K562 (cell line): ENCODE measurements around the gene LUC7L3. TPM values are rescaled to one million over a fixed set of nuclear protein-coding genes. Genes with fewer than 3 reads are reported as not detected.

Experiments used
- ATAC-seq: fragments of 200-7000 bp; cut with Tn5 transposase; 3 replicates; pipeline ENCODE4 v1.9.1; 2020; ENCODE audit warnings: moderate library complexity
- BruUV-seq: library from RNA; stranded (reverse); fragments of 400-500 nt; replicated peaks from 2 replicates; lab custom pipeline; 2021; lab: Mats Ljungman, UMichigan
- CTCF ChIA-PET: fragments of 300-600 bp; formaldehyde crosslinking; extraction: SDS; loops from one replicate; lab custom pipeline; 2021; ENCODE audit warnings: low intra/inter-chr PET ratio; lab: Yijun Ruan, JAX
- POLR2A ChIA-PET: fragments of 300-600, 350-650 bp; sonication (Branson Sonifier 250); formaldehyde crosslinking; extraction: SDS; loops from one replicate; lab custom pipeline; 2021; ENCODE audit warnings: antibody characterized with exemption, inconsistent platforms; lab: Yijun Ruan, JAX
- DNase-seq, 4 experiments: peaks; one replicate each; pipeline versions ENCODE4 v3.0.0 to v3.0.0-alpha.2; 2011 to 2018; ENCODE audit warnings: low spot score in 3 of 4, mixed read lengths in 3 of 4; ENCODE audit errors: extremely low read depth in 1 of 4
- FAIRE-seq: peaks from 2 replicates; lab custom pipeline; 2011; peaks lifted over from hg19 to GRCh38; lab: Jason Lieb, UNC
- H2AFZ ChIP-seq: 2 replicates; pipeline ENCODE4 v1.6.0; 2011; ENCODE audit warnings: low read depth, low read length, control low read depth, inconsistent platforms
- H3K27ac ChIP-seq: fragments of 200-600 bp; 3 replicates; pipeline ENCODE4 v1.8.0; 2011; ENCODE audit warnings: low read depth, mild to moderate bottlenecking, control low read depth, inconsistent platforms, low read length, moderate library complexity, mixed read lengths; ENCODE audit errors: extremely low read depth
- H3K27me3 ChIP-seq, 2 experiments: fragments of 300-600 bp in 1 of 2; 2 replicates in 1 of 2; 3 replicates in 1 of 2; pipeline versions ENCODE4 v1.6.0 to v1.8.0; 2011; ENCODE audit warnings: inconsistent platforms in 2 of 2, low read length in 2 of 2, mild to moderate bottlenecking in 1 of 2, mixed read lengths in 1 of 2, moderate library complexity in 1 of 2; ENCODE audit not compliant: control insufficient read depth in 2 of 2, insufficient read depth in 2 of 2
- H3K36me3 ChIP-seq: fragments of 300-600 bp; 3 replicates; pipeline ENCODE4 v1.8.0; 2011; ENCODE audit warnings: mild to moderate bottlenecking, low read length, inconsistent platforms; ENCODE audit not compliant: control insufficient read depth, insufficient read depth
- H3K4me1 ChIP-seq, 2 experiments: fragments of 200-600 bp in 1 of 2; replicated peaks in 1 of 2; 2 replicates in 1 of 2; 3 replicates in 1 of 2; pipeline versions ENCODE4 v1.5.1 to v1.8.0; 2011; ENCODE audit warnings: inconsistent platforms in 2 of 2, low read length in 2 of 2, mild to moderate bottlenecking in 1 of 2, mixed read lengths in 1 of 2, moderate library complexity in 1 of 2; ENCODE audit not compliant: control insufficient read depth in 2 of 2, insufficient read depth in 2 of 2
- H3K4me2 ChIP-seq: 2 replicates; pipeline ENCODE4 v1.6.1; 2011; ENCODE audit warnings: low read length, control low read depth, inconsistent platforms, mixed read lengths; ENCODE audit not compliant: insufficient read depth
- H3K4me3 ChIP-seq: fragments of 200-600 bp; sonication (generic), shearing (Covaris generic); 2 replicates; pipeline ENCODE4 v1.5.1; 2016; ENCODE audit warnings: control low read depth, inconsistent platforms
- H3K79me2 ChIP-seq: fragments of 200-600 bp; 3 replicates; pipeline ENCODE4 v1.8.0; 2011; ENCODE audit warnings: low read length, inconsistent platforms; ENCODE audit not compliant: control insufficient read depth, insufficient read depth
- H3K9ac ChIP-seq, 2 experiments: 2 replicates each; pipeline versions ENCODE4 v1.6.0 to v1.6.1; 2011; ENCODE audit warnings: low read depth in 2 of 2, low read length in 2 of 2, control low read depth in 1 of 2, inconsistent platforms in 1 of 2, mild to moderate bottlenecking in 1 of 2, mixed read lengths in 1 of 2; ENCODE audit not compliant: insufficient read depth in 1 of 2
- H3K9me1 ChIP-seq: one replicate; pipeline ENCODE4 v1.6.0; 2011; ENCODE audit warnings: inconsistent platforms, mild to moderate bottlenecking, low read length, moderate library complexity; ENCODE audit not compliant: control insufficient read depth, insufficient read depth
- H3K9me3 ChIP-seq: replicated peaks from 2 replicates; pipeline ENCODE4 v1.5.1; 2011; ENCODE audit warnings: low read depth, low read length, inconsistent platforms; ENCODE audit not compliant: control insufficient read depth, insufficient read depth
- H4K20me1 ChIP-seq: replicated peaks from 2 replicates; pipeline ENCODE4 v1.6.1; 2011; ENCODE audit warnings: low read length, inconsistent platforms, mixed read lengths; ENCODE audit not compliant: control insufficient read depth, insufficient read depth
- FOXM1 ChIP-seq, 2 experiments: fragments of 450-650 bp in 1 of 2; sonication (generic) in 1 of 2; formaldehyde crosslinking in 1 of 2; IDR thresholded peaks; 2 replicates each; pipeline versions ENCODE4 v1.6.1 to v1.9.0; 2017 to 2022; ENCODE audit warnings: low read depth in 2 of 2, mild to moderate bottlenecking in 2 of 2, missing genetic modification reagents in 1 of 2, moderate library complexity in 1 of 2
- MIER1 ChIP-seq: fragments of 450-650 bp; IDR thresholded peaks from 2 replicates; pipeline ENCODE4 v1.6.1; 2016; ENCODE audit warnings: antibody characterized with exemption, mild to moderate bottlenecking, low read depth
- POU5F1 ChIP-seq: fragments of 150-350 bp; IDR thresholded peaks from 2 replicates; pipeline ENCODE4 v1.6.1; 2014; ENCODE audit warnings: borderline replicate concordance, low read length, low read depth, mild to moderate bottlenecking; ENCODE audit not compliant: partially characterized antibody
- RBM39 ChIP-seq: fragments of 200-400 bp; formaldehyde crosslinking; optimal IDR thresholded peaks from 2 replicates; pipeline ENCODE3; 2018; ENCODE audit warnings: low read depth, low read length
- SMAD3 ChIP-seq: fragments of 450-650 bp; formaldehyde crosslinking; conservative IDR thresholded peaks from 2 replicates; pipeline ENCODE4 v1.4.0; 2020; ENCODE audit warnings: mild to moderate bottlenecking
- TEAD4 ChIP-seq, 2 experiments: sonication (generic) in 1 of 2; formaldehyde crosslinking in 1 of 2; IDR thresholded peaks; 2 replicates each; pipeline versions ENCODE4 v1.6.1 to v1.8.0; 2012 to 2022; ENCODE audit warnings: borderline replicate concordance in 1 of 2, inconsistent platforms in 1 of 2, low read length in 1 of 2, mild to moderate bottlenecking in 1 of 2, missing genetic modification reagents in 1 of 2
- ZNF212 ChIP-seq: fragments of 450-650 bp; formaldehyde crosslinking; IDR thresholded peaks from 2 replicates; pipeline ENCODE4 v1.4.0; 2020; ENCODE audit warnings: mild to moderate bottlenecking
- ZNF445 ChIP-seq: fragments of 250-450 bp; sonication (Bioruptor Pico); IDR thresholded peaks from 2 replicates; pipeline ENCODE4 v1.4.0; 2020; ENCODE audit warnings: low read depth, mild to moderate bottlenecking, moderate library complexity
- WGBS: fragments of 100-300 bp; shearing (Covaris generic); methylation state at CpG from one replicate; pipeline ENCODE4 v1.1.6; 2016; ENCODE audit warnings: low coverage, mixed read lengths; ENCODE audit not compliant: insufficient coverage; ENCODE audit errors: missing lambda C conversion rate; 5-methylcytosine and 5-hydroxymethylcytosine counted together
- in situ Hi-C: fragments of 300-500 bp; cut with MboI; formaldehyde crosslinking; loops from 4 replicates; pipeline ENCODE4 v1.15.0; 2018; ENCODE audit warnings: inconsistent platforms, mixed read lengths
- intact Hi-C: fragments of 100-400 bp; cut with micrococcal nuclease; formaldehyde crosslinking; loops from 2 replicates; pipeline ENCODE4 v1.14.2; 2022
- polyA plus RNA-seq, 8 experiments: library from polyadenylated mRNA; depleted of rRNA in 4 of 8; stranded (reverse) in 5 of 8; unstranded in 3 of 8; fragments of >200 nt; fragmentation: Nextera tagmentation in 2 of 8; fragmentation: Illumina TruSeq in 1 of 8; extraction: Ambion mirVana in 2 of 8; extraction: Trizol in 1 of 8; gene quantifications; 2 replicates each; pipeline versions ENCODE4 v1.2.1 to v1.2.3, GENCODE V29; 2011 to 2014; ENCODE audit warnings: inconsistent platforms in 1 of 8, missing spikeins in 1 of 8
- total RNA-seq, 7 experiments: library from RNA; depleted of rRNA in 6 of 7; stranded (reverse); fragments of >200 nt in 6 of 7; fragmentation: Illumina TruSeq in 2 of 7; extraction: Trizol in 2 of 7; gene quantifications; 2 replicates each; pipeline versions ENCODE4 v1.2.1 to v1.2.3, GENCODE V29; 2011 to 2021; ENCODE audit warnings: low replicate concordance in 1 of 7

The LUC7L3 gene
- total and polyA plus RNA-seq, 9 of the 15 experiments (the other 6 are each of a cell fraction or from before 2014, with no cell fraction given), result 80.8 to 284 (median 127) TPM

- TF ChIP-seq FOXM1 (IDR thresholded peaks at IDR 0.05; ENCODE audit: low read depth), result no peak
- no peak for TF ChIP-seq FOXM1 (CRISPR knock-in tag; IDR thresholded peaks at IDR 0.05; ENCODE audit: low read depth)
- TF ChIP-seq SMAD3 (CRISPR knock-in tag), result no peak
Measured at GRCh38 chr17:50774225-50774803, 54.9 kb downstream of the LUC7L3 start (continued).

DNA sequence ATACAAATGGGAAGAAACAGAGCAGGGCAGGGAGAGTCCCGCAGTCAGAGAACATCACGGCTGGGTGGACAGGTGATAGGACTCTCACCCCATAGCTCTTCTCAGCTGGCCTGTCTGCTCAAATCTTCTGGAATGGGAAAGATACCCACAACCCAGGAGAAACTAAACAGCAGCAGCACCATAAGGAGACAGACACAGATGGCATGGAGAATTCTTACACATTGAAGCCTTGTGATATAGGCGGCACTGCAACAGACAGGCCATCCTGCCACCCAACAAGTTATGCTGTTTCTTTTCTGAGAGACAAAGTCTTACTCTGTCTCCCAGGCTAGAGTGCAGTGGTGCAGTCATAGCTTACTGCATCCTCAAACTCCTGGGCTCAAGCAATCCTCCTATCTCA, 56.5 kb downstream of the LUC7L3 start:
- no peak for FAIRE-seq

More for the DNA sequence above, 56.5 kb downstream of the LUC7L3 start:
- Histone ChIP-seq H3K27ac (no peak overlapping the region), H3K4me1 (no peaks in the 10 kb centered on the region; a peak in 1 of 5 replicates), H2AFZ (no peak overlapping the region), H3K36me3 (no peaks in the 10 kb centered on the region), H4K20me1 (no peaks in the 10 kb centered on the region), H3K9me3 (no peaks in the 10 kb centered on the region), H3K27me3 (no peaks in the 10 kb centered on the region), H3K79me2 (no peaks in the 10 kb centered on the region), H3K9ac (no peak overlapping the region), H3K9me1 (no peaks in the 10 kb centered on the region), H3K4me3 (no peak overlapping the region), H3K4me2 (no peak overlapping the region)
- 42% methylated on average over 3 of the region's 3 CpGs for WGBS
- intact Hi-C loops, result no loop called here
- no peak for TF ChIP-seq MIER1
- TF ChIP-seq TEAD4 (IDR thresholded peaks at IDR 0.05; ENCODE audit: low read length), result no peak
- no peak for TF ChIP-seq TEAD4 (CRISPR knock-in tag; IDR thresholded peaks at IDR 0.05; ENCODE audit: borderline replicate concordance)
- no peak for TF ChIP-seq ZNF212
- no peak for TF ChIP-seq POU5F1
- TF ChIP-seq RBM39, result no peak
- TF ChIP-seq ZNF445 (CRISPR knock-in tag), result no peak
- ATAC-seq (no peak), DNase-seq (no peak)
- ChIA-PET POLR2A (interaction anchor here (0.6 kb wide), 1 partner anchor 60 kb away, joined by 3 read pairs; no protein-coding TSS in a partner anchor), CTCF (no interaction called here)
- in situ Hi-C loops, result no loop called here
- no TSS peak for BruUV-seq
